HAP-1 (cell line): ENCODE measurements around the gene CLCN2.
A peak's percentile ranks its signal among the peaks of the same experiment; 100 is the strongest.

Experiments
- DNase-seq, 2 experiments: peaks; one replicate each; pipeline ENCODE4 v3.0.0-alpha.2; 2016 to 2020; ENCODE audit warnings: low spot score in 2 of 2
- H3K27me3 ChIP-seq: fragments of 250-450 bp; sonication (Bioruptor Pico); 2 replicates; pipeline ENCODE4 v1.5.1; 2020; ENCODE audit warnings: low read depth, mild to moderate bottlenecking, moderate library complexity
- H3K36me3 ChIP-seq: fragments of 250-450 bp; sonication (Bioruptor Pico); replicated peaks from 2 replicates; pipeline ENCODE4 v1.5.1; 2020; ENCODE audit warnings: mild to moderate bottlenecking
- H3K4me1 ChIP-seq: fragments of 250-450 bp; sonication (Bioruptor Pico); 2 replicates; pipeline ENCODE4 v1.5.1; 2020; ENCODE audit warnings: mild to moderate bottlenecking
- H3K4me3 ChIP-seq: fragments of 250-450 bp; sonication (Bioruptor Pico); 2 replicates; pipeline ENCODE4 v1.5.1; 2020; ENCODE audit warnings: mild to moderate bottlenecking, moderate library complexity
- H3K9me3 ChIP-seq: fragments of 250-450 bp; sonication (Bioruptor Pico); 2 replicates; pipeline ENCODE4 v1.5.1; 2020; ENCODE audit warnings: mild to moderate bottlenecking, moderate library complexity
- in situ Hi-C: fragments of 300-500 bp; cut with MboI; formaldehyde crosslinking; loops from 3 replicates; pipeline ENCODE4 v1.14.3; 2020; ENCODE audit warnings: low sequenced_read_pairs, inconsistent platforms, mixed read lengths

Gene CLCN2

GRCh38 chr3:184360070-184360928 is 1.1 kb downstream of the CLCN2 start:
- H3K27me3 ChIP-seq: no peaks in the 10 kb centered on the region
- in situ Hi-C loops: no loop called here
- peaks cover 45% of the 10 kb centered on the region for H3K36me3 ChIP-seq
- H3K4me3 ChIP-seq: peak overlapping the region; percentile 79
- peak in 1 of 2 experiments; percentile 45 for DNase-seq
- H3K4me1 ChIP-seq: peaks cover 19% of the 10 kb centered on the region
- H3K9me3 ChIP-seq: no peaks in the 10 kb centered on the region

GRCh38 chr3:184359610-184360009 is 1.8 kb downstream of the CLCN2 start:
- Histone ChIP-seq H3K27me3 (no peaks in the 10 kb centered on the region), H3K4me1 (peaks cover 15% of the 10 kb centered on the region), H3K9me3 (no peaks in the 10 kb centered on the region), H3K4me3 (no peak overlapping the region), H3K36me3 (peaks cover 44% of the 10 kb centered on the region)
- in situ Hi-C loops: no loop called here
- DNase-seq: no peak

- peaks cover 10% of the 10 kb centered on the region for H3K4me1 ChIP-seq
- H3K4me3 ChIP-seq: no peak overlapping the region
- H3K9me3 ChIP-seq: no peaks in the 10 kb centered on the region
- peaks cover 42% of the 10 kb centered on the region for H3K36me3 ChIP-seq
- no peak for DNase-seq
- no peaks in the 10 kb centered on the region for H3K27me3 ChIP-seq
- in situ Hi-C loops: no loop called here
These were observed 2.5 kb downstream of the CLCN2 start for GRCh38 chr3:184358921-184359350.

GRCh38 chr3:184358124-184358767 is 3.2 kb downstream of the CLCN2 start:
- no peaks in the 10 kb centered on the region for H3K9me3 ChIP-seq
- H3K36me3 ChIP-seq: peaks cover 47% of the 10 kb centered on the region
- peaks cover 10% of the 10 kb centered on the region for H3K4me1 ChIP-seq
- in situ Hi-C loops: no loop called here
- H3K4me3 ChIP-seq: no peak overlapping the region
- no peak for DNase-seq
- no peaks in the 10 kb centered on the region for H3K27me3 ChIP-seq

GRCh38 chr3:184357248-184358123 is 3.9 kb downstream of the CLCN2 start:
- Histone ChIP-seq H3K4me3 (no peak overlapping the region), H3K36me3 (peaks cover 55% of the 10 kb centered on the region), H3K9me3 (no peaks in the 10 kb centered on the region), H3K27me3 (no peaks in the 10 kb centered on the region), H3K4me1 (peaks cover 10% of the 10 kb centered on the region)
- in situ Hi-C loops: no loop called here
- no peak for DNase-seq

- in situ Hi-C loops: no loop called here
- no peak for DNase-seq
- H3K9me3 ChIP-seq: no peaks in the 10 kb centered on the region
- peaks cover 74% of the 10 kb centered on the region for H3K36me3 ChIP-seq
- H3K4me3 ChIP-seq: no peak overlapping the region
- H3K4me1 ChIP-seq: peaks cover 6% of the 10 kb centered on the region
- no peaks in the 10 kb centered on the region for H3K27me3 ChIP-seq
These were observed 6.0 kb downstream of the CLCN2 start for GRCh38 chr3:184355261-184356040.

GRCh38 chr3:184354754-184355153 is 6.7 kb downstream of the CLCN2 start:
- DNase-seq: no peak
- no peaks in the 10 kb centered on the region for H3K4me1 ChIP-seq
- no peak overlapping the region for H3K4me3 ChIP-seq
- in situ Hi-C loops: no loop called here
- H3K36me3 ChIP-seq: peaks cover 77% of the 10 kb centered on the region
- no peaks in the 10 kb centered on the region for H3K27me3 ChIP-seq
- no peaks in the 10 kb centered on the region for H3K9me3 ChIP-seq

- Histone ChIP-seq H3K27me3 (no peaks in the 10 kb centered on the region), H3K36me3 (peaks cover 77% of the 10 kb centered on the region), H3K9me3 (no peaks in the 10 kb centered on the region), H3K4me1 (no peaks in the 10 kb centered on the region), H3K4me3 (no peak overlapping the region)
- in situ Hi-C loops: no loop called here
- peak in 1 of 2 experiments; percentile 82 for DNase-seq
These were observed 7.2 kb downstream of the CLCN2 start for GRCh38 chr3:184354121-184354728.

- no peak overlapping the region for H3K4me3 ChIP-seq
- no peak for DNase-seq
These were observed 7.9 kb downstream of the CLCN2 start for GRCh38 chr3:184353546-184353941.

GRCh38 chr3:184352897-184353545 is 8.4 kb downstream of the CLCN2 start:
- Histone ChIP-seq H3K27me3 (no peaks in the 10 kb centered on the region), H3K4me1 (no peaks in the 10 kb centered on the region), H3K36me3 (peaks cover 69% of the 10 kb centered on the region), H3K4me3 (no peak overlapping the region), H3K9me3 (no peaks in the 10 kb centered on the region)
- DNase-seq: no peak
- in situ Hi-C loops: no loop called here

More at GRCh38 chr3:184353546-184353941, 7.9 kb downstream of the CLCN2 start:
- Histone ChIP-seq H3K9me3 (no peaks in the 10 kb centered on the region), H3K27me3 (no peaks in the 10 kb centered on the region), H3K36me3 (peaks cover 70% of the 10 kb centered on the region), H3K4me1 (no peaks in the 10 kb centered on the region)
- in situ Hi-C loops: no loop called here

- H3K4me1 ChIP-seq: no peaks in the 10 kb centered on the region
- no peaks in the 10 kb centered on the region for H3K27me3 ChIP-seq
- no peak overlapping the region for H3K4me3 ChIP-seq
- DNase-seq: no peak
- H3K36me3 ChIP-seq: peaks cover 66% of the 10 kb centered on the region
- H3K9me3 ChIP-seq: no peaks in the 10 kb centered on the region
- in situ Hi-C loops: no loop called here
These were observed 9.1 kb downstream of the CLCN2 start for GRCh38 chr3:184352149-184352785.

- no peak for DNase-seq
- H3K4me1 ChIP-seq: no peaks in the 10 kb centered on the region
- in situ Hi-C loops: no loop called here
- H3K36me3 ChIP-seq: peaks cover 62% of the 10 kb centered on the region
- no peaks in the 10 kb centered on the region for H3K27me3 ChIP-seq
- H3K9me3 ChIP-seq: no peaks in the 10 kb centered on the region
- H3K4me3 ChIP-seq: no peak overlapping the region
These were observed 9.8 kb downstream of the CLCN2 start for GRCh38 chr3:184351511-184352148.
